Breast epithelium (tissue), 4 donors: Measurements from ENCODE around the gene POR. TPM values are rescaled to one million over a fixed set of nuclear protein-coding genes. Genes with fewer than 3 reads are reported as not detected.

ENCODE experiments used
- DNase-seq, 2 donors: peaks; one replicate each; pipeline ENCODE4 v3.0.0-alpha.2; 2019; ENCODE audit warnings: low spot score in 2 of 2
- H3K27ac ChIP-seq, 2 donors: fragments of 200-600 bp; sonication (generic) in 1 of 2; one replicate each; pipeline ENCODE4 v1.5.1; 2016 to 2019; ENCODE audit warnings: mild to moderate bottlenecking in 1 of 2
- H3K27me3 ChIP-seq, 2 donors: fragments of 200-600 bp; sonication (generic) in 1 of 2; one replicate each; pipeline versions ENCODE4 v1.5.1 to v1.6.0; 2017 to 2019; ENCODE audit warnings: control low read depth in 1 of 2, mild to moderate bottlenecking in 1 of 2
- H3K36me3 ChIP-seq: fragments of 200-600 bp; one replicate; pipeline ENCODE4 v1.5.1; 2019
- H3K4me1 ChIP-seq, 2 donors: fragments of 200-600 bp; sonication (generic); one replicate each; pipeline ENCODE4 v1.5.1; 2016 to 2019; ENCODE audit warnings: control low read depth in 1 of 2
- H3K4me3 ChIP-seq, 3 donors: fragments of 200-600 bp; sonication (generic); 1 replicate in 2 of 3; 2 replicates in 1 of 3; pipeline ENCODE4 v1.5.1; 2016 to 2019; ENCODE audit warnings: mild to moderate bottlenecking in 3 of 3, moderate library complexity in 2 of 3
- H3K9me3 ChIP-seq, 2 donors: fragments of 200-600 bp; sonication (generic) in 1 of 2; one replicate each; pipeline ENCODE4 v1.5.1; 2016 to 2019; ENCODE audit warnings: control low read depth in 1 of 2
- POLR2A ChIP-seq: fragments of 450-650 bp; IDR thresholded peaks from one replicate; pipeline ENCODE4 v1.6.1; 2016; ENCODE audit warnings: antibody characterized with exemption, mild to moderate bottlenecking, moderate library complexity
- POLR2AphosphoS5 ChIP-seq, 3 donors: sonication (generic); formaldehyde crosslinking; IDR thresholded peaks; one replicate each; pipeline ENCODE4 v1.6.1; 2017; ENCODE audit warnings: antibody characterized with exemption in 3 of 3
- intact Hi-C: fragments of 100-400 bp; cut with DNase I; formaldehyde crosslinking; loops from one replicate; pipeline ENCODE4 v1.15.1; 2023; ENCODE audit warnings: low total_unique reads
- total RNA-seq, 3 donors: library from RNA; depleted of rRNA; stranded (reverse); fragments of >200 nt; gene quantifications; one replicate each; pipeline ENCODE4 v1.1.0, GENCODE V29; 2016
- TF ChIP-seq, protein P1 (sequence below), 3 donors: fragments of 450-650 bp; IDR thresholded peaks; one replicate each; pipeline ENCODE4 v1.5.1; 2016 to 2017; ENCODE audit warnings: antibody characterized with exemption in 3 of 3, mild to moderate bottlenecking in 3 of 3, moderate library complexity in 3 of 3

Gene POR
- total RNA-seq, 3 donors from 2014 or later = 62.1 to 123 (median 87.7) TPM

GRCh38 chr7:75953431-75953830, 38.5 kb downstream of the POR start:
- H3K27ac ChIP-seq = peak overlapping the region in 1 of 2 donors; percentile 32
- intact Hi-C loops = no loop called here
- no peak overlapping the region for H3K4me3 ChIP-seq
- TF ChIP-seq, protein P1, sequence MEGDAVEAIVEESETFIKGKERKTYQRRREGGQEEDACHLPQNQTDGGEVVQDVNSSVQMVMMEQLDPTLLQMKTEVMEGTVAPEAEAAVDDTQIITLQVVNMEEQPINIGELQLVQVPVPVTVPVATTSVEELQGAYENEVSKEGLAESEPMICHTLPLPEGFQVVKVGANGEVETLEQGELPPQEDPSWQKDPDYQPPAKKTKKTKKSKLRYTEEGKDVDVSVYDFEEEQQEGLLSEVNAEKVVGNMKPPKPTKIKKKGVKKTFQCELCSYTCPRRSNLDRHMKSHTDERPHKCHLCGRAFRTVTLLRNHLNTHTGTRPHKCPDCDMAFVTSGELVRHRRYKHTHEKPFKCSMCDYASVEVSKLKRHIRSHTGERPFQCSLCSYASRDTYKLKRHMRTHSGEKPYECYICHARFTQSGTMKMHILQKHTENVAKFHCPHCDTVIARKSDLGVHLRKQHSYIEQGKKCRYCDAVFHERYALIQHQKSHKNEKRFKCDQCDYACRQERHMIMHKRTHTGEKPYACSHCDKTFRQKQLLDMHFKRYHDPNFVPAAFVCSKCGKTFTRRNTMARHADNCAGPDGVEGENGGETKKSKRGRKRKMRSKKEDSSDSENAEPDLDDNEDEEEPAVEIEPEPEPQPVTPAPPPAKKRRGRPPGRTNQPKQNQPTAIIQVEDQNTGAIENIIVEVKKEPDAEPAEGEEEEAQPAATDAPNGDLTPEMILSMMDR (IDR thresholded peaks at IDR 0.05) = no peak
- no peak for TF ChIP-seq POLR2A
- no peaks in the 10 kb centered on the region for H3K4me1 ChIP-seq
- no peaks in the 10 kb centered on the region for H3K9me3 ChIP-seq
- no peaks in the 10 kb centered on the region for H3K36me3 ChIP-seq
- no peaks in the 10 kb centered on the region for H3K27me3 ChIP-seq
- DNase-seq = no peak

GRCh38 chr7:75953931-75954330, 39.0 kb downstream of the POR start:
- no peaks in the 10 kb centered on the region for H3K4me1 ChIP-seq
- H3K9me3 ChIP-seq = no peaks in the 10 kb centered on the region

GRCh38 chr7:75955331-75955955, 40.5 kb downstream of the POR start:
- no peak overlapping the region for H3K4me3 ChIP-seq
- H3K4me1 ChIP-seq = no peaks in the 10 kb centered on the region
- no peak overlapping the region for H3K27ac ChIP-seq
- TF ChIP-seq POLR2AphosphoS5 (IDR thresholded peaks at IDR 0.05) = no peak
- TF ChIP-seq POLR2A = no peak
- TF ChIP-seq, protein P1 (IDR thresholded peaks at IDR 0.05) = no peak
- H3K9me3 ChIP-seq = no peaks in the 10 kb centered on the region
- intact Hi-C loops = no loop called here
- DNase-seq = no peak
- no peaks in the 10 kb centered on the region for H3K27me3 ChIP-seq
- no peaks in the 10 kb centered on the region for H3K36me3 ChIP-seq

More at GRCh38 chr7:75953931-75954330, 39.0 kb downstream of the POR start:
- Histone ChIP-seq H3K27me3 (no peaks in the 10 kb centered on the region), H3K27ac (no peak overlapping the region), H3K36me3 (no peaks in the 10 kb centered on the region), H3K4me3 (no peak overlapping the region)
- TF ChIP-seq POLR2A (no peak), POLR2AphosphoS5 (IDR thresholded peaks at IDR 0.05) (no peak)
- intact Hi-C loops = no loop called here
- DNase-seq = no peak

- no peak for DNase-seq
- Histone ChIP-seq H3K27me3 (no peaks in the 10 kb centered on the region), H3K27ac (no peak overlapping the region), H3K4me3 (no peak overlapping the region), H3K36me3 (no peaks in the 10 kb centered on the region), H3K9me3 (no peaks in the 10 kb centered on the region), H3K4me1 (no peaks in the 10 kb centered on the region)
- intact Hi-C loops = no loop called here
- TF ChIP-seq, protein P1 (IDR thresholded peaks at IDR 0.05) = no peak
- TF ChIP-seq POLR2A = no peak
- TF ChIP-seq POLR2AphosphoS5 (IDR thresholded peaks at IDR 0.05) = no peak
These were observed 42.2 kb downstream of the POR start for GRCh38 chr7:75957021-75957736.

DNA sequence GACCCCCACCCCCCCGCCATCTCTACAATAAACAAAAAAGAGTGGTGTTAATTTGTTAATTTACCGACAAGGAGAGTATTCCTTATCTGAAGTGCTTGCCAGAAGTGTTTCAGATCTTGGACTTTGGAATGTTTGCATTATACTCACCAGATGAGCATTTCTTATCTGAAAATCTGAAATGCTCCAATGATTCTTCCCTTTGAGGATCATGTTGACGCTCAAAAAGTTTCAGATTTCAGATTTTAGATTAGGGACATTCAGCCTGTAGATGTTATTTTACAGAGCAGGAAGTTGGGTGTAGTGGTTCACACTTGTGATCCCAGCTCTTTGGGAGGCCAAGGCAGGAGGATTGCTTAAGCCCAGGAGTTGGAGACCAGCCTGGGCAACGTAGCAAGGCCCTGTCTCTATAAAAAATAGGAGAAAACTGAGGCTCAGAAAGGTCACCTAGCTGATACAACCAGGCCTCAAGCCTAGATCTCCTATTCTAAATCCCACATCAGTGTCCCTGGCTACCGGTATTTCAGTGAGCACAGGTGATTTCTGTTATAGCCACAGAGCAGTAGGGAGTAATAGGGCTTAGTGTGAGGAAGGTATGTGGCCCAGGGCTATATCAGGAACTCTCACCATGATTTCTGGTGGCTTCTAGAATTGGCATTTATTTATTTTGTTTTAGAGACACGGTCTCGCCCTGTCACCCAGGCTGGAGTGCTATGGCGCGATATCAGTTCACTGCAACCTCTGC, 44.0 kb downstream of the POR start:
- Histone ChIP-seq H3K36me3 (no peaks in the 10 kb centered on the region), H3K27me3 (no peaks in the 10 kb centered on the region), H3K27ac (no peak overlapping the region), H3K4me1 (no peaks in the 10 kb centered on the region), H3K9me3 (no peaks in the 10 kb centered on the region), H3K4me3 (no peak overlapping the region)
- intact Hi-C loops = no loop called here
- TF ChIP-seq POLR2AphosphoS5 (IDR thresholded peaks at IDR 0.05) (no peak), POLR2A (no peak)
- TF ChIP-seq, protein P1 (IDR thresholded peaks at IDR 0.05) = no peak
- DNase-seq = no peak
